Mammary epithelial cell (primary cell): Measurements from ENCODE around the gene INS.
"Not testable (repeated sequence)": the region's sequence is repeated elsewhere in the genome, so short reads cannot be mapped to it uniquely, and the experiment has no call there.

Experiments used
- EZH2 ChIP-seq: IDR thresholded peaks from 2 replicates; pipeline ENCODE4 v1.6.1; 2012; ENCODE audit warnings: low read length, inconsistent platforms, borderline replicate concordance
- TF ChIP-seq, protein P1 (sequence below), 2 donors: IDR thresholded peaks in 1 of 2; conservative IDR thresholded peaks in 1 of 2; 2 replicates each; pipeline ENCODE4 v1.5.1; 2011 to 2012; ENCODE audit warnings: inconsistent platforms in 2 of 2, low read length in 2 of 2, mild to moderate bottlenecking in 2 of 2, control low read depth in 1 of 2, low read depth in 1 of 2; ENCODE audit not compliant: insufficient read depth in 1 of 2; ENCODE audit errors: extremely low read depth in 1 of 2

DNA sequence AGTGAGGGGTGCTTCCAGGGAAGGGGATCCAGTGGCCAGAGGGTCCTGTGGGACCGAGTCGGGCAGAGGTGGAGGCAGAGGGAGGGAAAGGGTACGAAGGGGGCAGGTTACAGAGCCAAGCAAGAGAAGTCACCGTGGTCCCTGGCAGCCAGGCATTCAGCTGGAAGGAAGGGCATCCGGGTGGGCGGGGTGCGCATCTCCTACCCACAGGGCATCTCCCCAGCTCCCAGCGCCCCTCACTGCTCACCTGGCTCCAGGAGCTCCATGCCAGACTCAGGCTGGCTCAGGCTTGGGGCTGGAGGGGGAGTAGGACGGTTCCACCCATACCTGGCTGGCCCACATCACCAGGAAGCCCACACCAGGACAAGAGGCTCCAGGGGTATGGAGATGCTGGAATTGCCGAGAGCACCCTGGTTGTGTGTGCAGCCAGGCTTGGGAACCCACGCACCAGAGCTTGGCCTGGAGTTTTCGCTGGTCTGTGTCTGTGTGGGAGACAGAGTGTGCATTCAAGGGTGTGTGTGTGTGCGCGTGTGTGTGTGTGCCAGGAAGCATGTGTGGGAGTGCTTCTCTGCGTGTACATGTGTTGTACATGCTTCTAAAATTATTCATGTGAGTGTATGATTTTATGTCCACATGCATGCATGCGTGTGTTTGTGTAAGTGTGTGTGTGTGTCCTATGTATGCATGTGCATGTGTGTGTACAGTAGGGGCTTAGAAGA is 17.2 kb upstream of the INS start:
- TF ChIP-seq, protein P1, sequence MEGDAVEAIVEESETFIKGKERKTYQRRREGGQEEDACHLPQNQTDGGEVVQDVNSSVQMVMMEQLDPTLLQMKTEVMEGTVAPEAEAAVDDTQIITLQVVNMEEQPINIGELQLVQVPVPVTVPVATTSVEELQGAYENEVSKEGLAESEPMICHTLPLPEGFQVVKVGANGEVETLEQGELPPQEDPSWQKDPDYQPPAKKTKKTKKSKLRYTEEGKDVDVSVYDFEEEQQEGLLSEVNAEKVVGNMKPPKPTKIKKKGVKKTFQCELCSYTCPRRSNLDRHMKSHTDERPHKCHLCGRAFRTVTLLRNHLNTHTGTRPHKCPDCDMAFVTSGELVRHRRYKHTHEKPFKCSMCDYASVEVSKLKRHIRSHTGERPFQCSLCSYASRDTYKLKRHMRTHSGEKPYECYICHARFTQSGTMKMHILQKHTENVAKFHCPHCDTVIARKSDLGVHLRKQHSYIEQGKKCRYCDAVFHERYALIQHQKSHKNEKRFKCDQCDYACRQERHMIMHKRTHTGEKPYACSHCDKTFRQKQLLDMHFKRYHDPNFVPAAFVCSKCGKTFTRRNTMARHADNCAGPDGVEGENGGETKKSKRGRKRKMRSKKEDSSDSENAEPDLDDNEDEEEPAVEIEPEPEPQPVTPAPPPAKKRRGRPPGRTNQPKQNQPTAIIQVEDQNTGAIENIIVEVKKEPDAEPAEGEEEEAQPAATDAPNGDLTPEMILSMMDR (conservative IDR thresholded peaks at IDR 0.05 in 1 of 2, IDR thresholded peaks at IDR 0.05 in 1 of 2; ENCODE audit: extremely low read depth in 1 of 2, insufficient read depth in 1 of 2, low read depth in 1 of 2, low read length in 2 of 2), result not testable (repeated sequence)
- TF ChIP-seq EZH2, result not testable (repeated sequence)
